Measurements from ENCODE around the gene DVL3. TPM values are rescaled to one million over a fixed set of nuclear protein-coding genes. Genes with fewer than 3 reads are reported as not detected.

The DVL3 gene
- total RNA-seq, 1 experiment from 2014 or later, result 76.2 TPM

- peak; percentile 57; the same call in 1 of the 2 replicates for TF ChIP-seq USF2 (CRISPR knock-in tag; IDR thresholded peaks at IDR 0.05)
- TF ChIP-seq ZNF219 (CRISPR knock-in tag; IDR thresholded peaks at IDR 0.05; ENCODE audit: borderline replicate concordance), result no peak
- no peak for TF ChIP-seq TEAD4 (CRISPR knock-in tag; IDR thresholded peaks at IDR 0.05)
- TF ChIP-seq CTCF (IDR thresholded peaks at IDR 0.05), result no peak
- TF ChIP-seq TCF7 (CRISPR knock-in tag; IDR thresholded peaks at IDR 0.05; ENCODE audit: low read depth), result no peak
- no peak for TF ChIP-seq EMX1 (CRISPR knock-in tag; IDR thresholded peaks at IDR 0.05)
- peak; percentile 70 for TF ChIP-seq ZNF423 (CRISPR knock-in tag; IDR thresholded peaks at IDR 0.05)
- TF ChIP-seq, protein P1, sequence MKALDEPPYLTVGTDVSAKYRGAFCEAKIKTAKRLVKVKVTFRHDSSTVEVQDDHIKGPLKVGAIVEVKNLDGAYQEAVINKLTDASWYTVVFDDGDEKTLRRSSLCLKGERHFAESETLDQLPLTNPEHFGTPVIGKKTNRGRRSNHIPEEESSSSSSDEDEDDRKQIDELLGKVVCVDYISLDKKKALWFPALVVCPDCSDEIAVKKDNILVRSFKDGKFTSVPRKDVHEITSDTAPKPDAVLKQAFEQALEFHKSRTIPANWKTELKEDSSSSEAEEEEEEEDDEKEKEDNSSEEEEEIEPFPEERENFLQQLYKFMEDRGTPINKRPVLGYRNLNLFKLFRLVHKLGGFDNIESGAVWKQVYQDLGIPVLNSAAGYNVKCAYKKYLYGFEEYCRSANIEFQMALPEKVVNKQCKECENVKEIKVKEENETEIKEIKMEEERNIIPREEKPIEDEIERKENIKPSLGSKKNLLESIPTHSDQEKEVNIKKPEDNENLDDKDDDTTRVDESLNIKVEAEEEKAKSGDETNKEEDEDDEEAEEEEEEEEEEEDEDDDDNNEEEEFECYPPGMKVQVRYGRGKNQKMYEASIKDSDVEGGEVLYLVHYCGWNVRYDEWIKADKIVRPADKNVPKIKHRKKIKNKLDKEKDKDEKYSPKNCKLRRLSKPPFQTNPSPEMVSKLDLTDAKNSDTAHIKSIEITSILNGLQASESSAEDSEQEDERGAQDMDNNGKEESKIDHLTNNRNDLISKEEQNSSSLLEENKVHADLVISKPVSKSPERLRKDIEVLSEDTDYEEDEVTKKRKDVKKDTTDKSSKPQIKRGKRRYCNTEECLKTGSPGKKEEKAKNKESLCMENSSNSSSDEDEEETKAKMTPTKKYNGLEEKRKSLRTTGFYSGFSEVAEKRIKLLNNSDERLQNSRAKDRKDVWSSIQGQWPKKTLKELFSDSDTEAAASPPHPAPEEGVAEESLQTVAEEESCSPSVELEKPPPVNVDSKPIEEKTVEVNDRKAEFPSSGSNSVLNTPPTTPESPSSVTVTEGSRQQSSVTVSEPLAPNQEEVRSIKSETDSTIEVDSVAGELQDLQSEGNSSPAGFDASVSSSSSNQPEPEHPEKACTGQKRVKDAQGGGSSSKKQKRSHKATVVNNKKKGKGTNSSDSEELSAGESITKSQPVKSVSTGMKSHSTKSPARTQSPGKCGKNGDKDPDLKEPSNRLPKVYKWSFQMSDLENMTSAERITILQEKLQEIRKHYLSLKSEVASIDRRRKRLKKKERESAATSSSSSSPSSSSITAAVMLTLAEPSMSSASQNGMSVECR (CRISPR knock-in tag; IDR thresholded peaks at IDR 0.05; ENCODE audit: borderline replicate concordance), result peak; percentile 75; the same call in 1 of the 2 replicates
- TF ChIP-seq ZNF671 (CRISPR knock-in tag; IDR thresholded peaks at IDR 0.05), result no peak
- TF ChIP-seq ZNF532 (CRISPR knock-in tag; IDR thresholded peaks at IDR 0.05; ENCODE audit: borderline replicate concordance), result no peak
- TF ChIP-seq ESRRA (CRISPR knock-in tag; IDR thresholded peaks at IDR 0.05; ENCODE audit: borderline replicate concordance), result no peak
- TF ChIP-seq MYBL2 (CRISPR knock-in tag; IDR thresholded peaks at IDR 0.05), result no peak
- TF ChIP-seq PRRX2 (CRISPR knock-in tag; IDR thresholded peaks at IDR 0.05), result no peak
- TF ChIP-seq CBFB (CRISPR knock-in tag; IDR thresholded peaks at IDR 0.05; ENCODE audit: low read depth), result no peak
- TF ChIP-seq CREM (CRISPR knock-in tag; IDR thresholded peaks at IDR 0.05), result peak; percentile 6; the same call in 1 of the 2 replicates
- TF ChIP-seq, protein P2, sequence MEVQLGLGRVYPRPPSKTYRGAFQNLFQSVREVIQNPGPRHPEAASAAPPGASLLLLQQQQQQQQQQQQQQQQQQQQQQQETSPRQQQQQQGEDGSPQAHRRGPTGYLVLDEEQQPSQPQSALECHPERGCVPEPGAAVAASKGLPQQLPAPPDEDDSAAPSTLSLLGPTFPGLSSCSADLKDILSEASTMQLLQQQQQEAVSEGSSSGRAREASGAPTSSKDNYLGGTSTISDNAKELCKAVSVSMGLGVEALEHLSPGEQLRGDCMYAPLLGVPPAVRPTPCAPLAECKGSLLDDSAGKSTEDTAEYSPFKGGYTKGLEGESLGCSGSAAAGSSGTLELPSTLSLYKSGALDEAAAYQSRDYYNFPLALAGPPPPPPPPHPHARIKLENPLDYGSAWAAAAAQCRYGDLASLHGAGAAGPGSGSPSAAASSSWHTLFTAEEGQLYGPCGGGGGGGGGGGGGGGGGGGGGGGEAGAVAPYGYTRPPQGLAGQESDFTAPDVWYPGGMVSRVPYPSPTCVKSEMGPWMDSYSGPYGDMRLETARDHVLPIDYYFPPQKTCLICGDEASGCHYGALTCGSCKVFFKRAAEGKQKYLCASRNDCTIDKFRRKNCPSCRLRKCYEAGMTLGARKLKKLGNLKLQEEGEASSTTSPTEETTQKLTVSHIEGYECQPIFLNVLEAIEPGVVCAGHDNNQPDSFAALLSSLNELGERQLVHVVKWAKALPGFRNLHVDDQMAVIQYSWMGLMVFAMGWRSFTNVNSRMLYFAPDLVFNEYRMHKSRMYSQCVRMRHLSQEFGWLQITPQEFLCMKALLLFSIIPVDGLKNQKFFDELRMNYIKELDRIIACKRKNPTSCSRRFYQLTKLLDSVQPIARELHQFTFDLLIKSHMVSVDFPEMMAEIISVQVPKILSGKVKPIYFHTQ (CRISPR knock-in tag; IDR thresholded peaks at IDR 0.05), result no peak
- no peak for TF ChIP-seq JUN (CRISPR knock-in tag; IDR thresholded peaks at IDR 0.05)
- TF ChIP-seq MAX (CRISPR knock-in tag; IDR thresholded peaks at IDR 0.05), result peak; percentile 98
- no peak for TF ChIP-seq SMAD4 (CRISPR knock-in tag; IDR thresholded peaks at IDR 0.05)
- TF ChIP-seq ATF6 (CRISPR knock-in tag; IDR thresholded peaks at IDR 0.05), result no peak
- no peak for TF ChIP-seq OVOL2 (CRISPR knock-in tag; IDR thresholded peaks at IDR 0.05; ENCODE audit: borderline replicate concordance)
Observed at GRCh38 chr3:184133840-184134745, 21.1 kb upstream of the DVL3 start (continued).

All from WTC11 (cell line).